HG03103 (cell line): ENCODE data around the gene GABRA6.

Experiments
- ATAC-seq: cut with Tn5 transposase; IDR thresholded peaks from one replicate; pipeline ENCODE4 v1.9.1; 2021; ENCODE audit warnings: low read depth; ENCODE audit not compliant: unreplicated experiment

The GABRA6 gene

GRCh38 chr5:161745392-161745791 lies 59.9 kb downstream of the GABRA6 start:
- no peak for ATAC-seq

DNA sequence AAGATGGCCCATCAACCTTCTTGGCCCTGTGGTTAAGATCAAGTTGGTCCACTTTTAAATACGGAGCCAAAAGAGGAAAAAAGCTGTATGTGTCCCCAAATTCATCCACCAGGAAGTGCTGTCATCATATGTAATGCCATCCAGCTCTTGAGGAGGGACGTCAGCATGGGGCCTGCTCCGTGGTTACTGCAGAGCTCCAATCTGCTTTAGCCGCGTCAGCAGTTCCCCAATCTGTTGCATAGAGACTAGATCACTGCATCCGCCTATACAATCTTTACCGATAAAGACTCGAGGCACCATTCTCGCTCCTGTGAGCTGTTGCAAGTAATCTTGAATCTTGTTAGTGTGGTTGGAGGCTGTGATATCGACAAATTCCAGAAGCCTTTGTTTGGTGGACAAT lies 65.7 kb downstream of the GABRA6 start:
- no peak for ATAC-seq
